Putamen (tissue), 1 donor: ENCODE results near the gene PCDHB11.
A peak's percentile ranks its signal among the peaks of the same experiment; 100 is the strongest.
"Not testable (repeated sequence)": the region's sequence is repeated elsewhere in the genome, so short reads cannot be mapped to it uniquely, and the experiment has no call there.

Experiments
- DNase-seq: peaks from one replicate; pipeline ENCODE4 v3.0.0-alpha.2; 2016; ENCODE audit warnings: low spot score

The PCDHB11 gene

DNA sequence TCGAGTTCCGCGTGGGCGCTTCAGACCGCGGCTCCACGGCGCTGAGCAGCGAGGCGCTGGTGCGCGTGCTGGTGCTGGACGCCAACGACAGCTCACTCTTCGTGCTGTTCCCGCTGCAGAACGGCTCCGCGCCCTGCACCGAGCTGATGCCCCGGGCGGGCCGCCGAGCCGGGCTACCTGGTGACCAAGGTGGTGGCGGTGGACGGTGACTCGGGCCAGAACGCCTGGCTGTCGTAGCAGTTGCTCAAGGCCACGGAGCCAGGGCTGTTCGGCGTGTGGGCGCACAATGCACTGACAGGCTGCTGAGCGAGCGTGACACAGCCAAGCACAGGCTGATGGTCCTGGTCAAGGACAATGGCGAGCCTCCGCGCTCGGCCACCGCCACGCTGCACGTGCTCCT, 42.1 kb downstream of the PCDHB11 start:
- no peak for DNase-seq

DNA sequence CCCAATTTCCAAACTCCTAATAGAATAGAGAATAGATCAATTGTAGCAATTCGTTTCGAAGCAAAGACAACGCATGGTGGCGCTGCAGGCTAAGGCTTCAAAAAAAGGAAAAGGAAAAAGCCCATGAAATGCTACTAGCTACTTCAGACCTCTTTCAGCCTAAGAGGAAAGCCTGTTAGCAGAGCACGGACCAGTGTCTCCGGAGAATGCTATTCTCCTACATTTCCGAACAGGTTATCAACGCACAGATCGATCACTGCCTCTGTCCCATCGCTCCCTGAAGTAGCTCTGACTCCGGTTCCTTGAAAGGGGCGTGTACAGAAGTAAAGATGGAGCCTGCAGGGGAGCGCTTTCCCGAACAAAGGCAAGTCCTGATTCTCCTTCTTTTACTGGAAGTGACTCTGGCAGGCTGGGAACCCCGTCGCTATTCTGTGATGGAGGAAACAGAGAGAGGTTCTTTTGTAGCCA, 45.9 kb downstream of the PCDHB11 start, which contains the start of gene PCDHB15:
Gene PCDHB15, plus strand, starts transcription at position 146 of the 468 bp plus-strand sequence. Its CDS starts 184 bp downstream, at position 330.
- peak; percentile 25 for DNase-seq

DNA sequence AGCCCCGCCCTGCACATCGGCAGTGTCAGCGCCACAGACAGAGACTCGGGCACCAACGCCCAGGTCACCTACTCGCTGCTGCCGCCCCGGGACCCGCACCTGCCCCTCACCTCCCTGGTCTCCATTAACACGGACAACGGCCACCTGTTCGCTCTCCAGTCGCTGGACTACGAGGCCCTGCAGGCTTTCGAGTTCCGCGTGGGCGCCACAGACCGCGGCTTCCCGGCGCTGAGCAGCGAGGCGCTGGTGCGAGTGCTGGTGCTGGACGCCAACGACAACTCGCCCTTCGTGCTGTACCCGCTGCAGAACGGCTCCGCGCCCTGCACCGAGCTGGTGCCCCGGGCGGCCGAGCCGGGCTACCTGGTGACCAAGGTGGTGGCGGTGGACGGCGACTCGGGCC, 47.5 kb downstream of the PCDHB11 start:
- DNase-seq, result not testable (repeated sequence)

DNA sequence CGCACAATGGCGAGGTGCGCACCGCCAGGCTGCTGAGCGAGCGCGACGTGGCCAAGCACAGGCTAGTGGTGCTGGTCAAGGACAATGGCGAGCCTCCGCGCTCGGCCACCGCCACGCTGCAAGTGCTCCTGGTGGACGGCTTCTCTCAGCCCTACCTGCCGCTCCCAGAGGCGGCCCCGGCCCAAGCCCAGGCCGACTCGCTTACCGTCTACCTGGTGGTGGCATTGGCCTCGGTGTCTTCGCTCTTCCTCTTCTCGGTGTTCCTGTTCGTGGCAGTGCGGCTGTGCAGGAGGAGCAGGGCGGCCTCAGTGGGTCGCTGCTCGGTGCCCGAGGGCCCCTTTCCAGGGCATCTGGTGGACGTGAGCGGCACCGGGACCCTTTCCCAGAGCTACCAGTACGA, 48.0 kb downstream of the PCDHB11 start:
- DNase-seq, result not testable (repeated sequence)

DNA sequence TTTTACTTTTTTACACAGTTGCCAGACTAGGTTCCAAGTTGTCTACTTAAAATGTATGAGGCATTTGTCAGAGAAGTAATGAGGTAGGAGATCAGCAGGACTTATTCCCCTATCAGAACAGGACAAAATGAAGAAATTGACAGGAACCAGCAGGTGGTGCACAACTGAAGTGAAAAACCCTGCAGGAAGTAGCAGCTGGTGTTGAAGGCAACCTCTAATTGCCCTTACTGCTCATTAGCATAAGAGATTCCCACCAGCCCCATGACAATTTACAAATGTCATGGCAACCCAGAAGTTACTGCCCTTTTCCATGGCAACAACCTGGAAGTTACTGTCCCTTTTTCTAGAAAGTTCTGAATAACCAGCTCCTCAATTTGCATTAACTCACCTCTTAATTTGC, 51.1 kb downstream of the PCDHB11 start:
- DNase-seq, result no peak
